ENCODE data around the gene BSPRY. TPM values are rescaled to one million over a fixed set of nuclear protein-coding genes. Genes with fewer than 3 reads are reported as not detected.

Gene BSPRY
- total RNA-seq, 4 donors from 2014 or later: 0.40 to 1.9 TPM; not detected in 2

- intact Hi-C loops (cut with DNase I; ENCODE audit: low total_unique reads): no loop called here
- no peak for DNase-seq
- no peak overlapping the region for H3K4me3 ChIP-seq
- H3K4me1 ChIP-seq: no peaks in the 10 kb centered on the region
- TF ChIP-seq POLR2A (IDR thresholded peaks at IDR 0.05): no peak
- TF ChIP-seq, protein P1, sequence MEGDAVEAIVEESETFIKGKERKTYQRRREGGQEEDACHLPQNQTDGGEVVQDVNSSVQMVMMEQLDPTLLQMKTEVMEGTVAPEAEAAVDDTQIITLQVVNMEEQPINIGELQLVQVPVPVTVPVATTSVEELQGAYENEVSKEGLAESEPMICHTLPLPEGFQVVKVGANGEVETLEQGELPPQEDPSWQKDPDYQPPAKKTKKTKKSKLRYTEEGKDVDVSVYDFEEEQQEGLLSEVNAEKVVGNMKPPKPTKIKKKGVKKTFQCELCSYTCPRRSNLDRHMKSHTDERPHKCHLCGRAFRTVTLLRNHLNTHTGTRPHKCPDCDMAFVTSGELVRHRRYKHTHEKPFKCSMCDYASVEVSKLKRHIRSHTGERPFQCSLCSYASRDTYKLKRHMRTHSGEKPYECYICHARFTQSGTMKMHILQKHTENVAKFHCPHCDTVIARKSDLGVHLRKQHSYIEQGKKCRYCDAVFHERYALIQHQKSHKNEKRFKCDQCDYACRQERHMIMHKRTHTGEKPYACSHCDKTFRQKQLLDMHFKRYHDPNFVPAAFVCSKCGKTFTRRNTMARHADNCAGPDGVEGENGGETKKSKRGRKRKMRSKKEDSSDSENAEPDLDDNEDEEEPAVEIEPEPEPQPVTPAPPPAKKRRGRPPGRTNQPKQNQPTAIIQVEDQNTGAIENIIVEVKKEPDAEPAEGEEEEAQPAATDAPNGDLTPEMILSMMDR (IDR thresholded peaks at IDR 0.05): no peak
- no peaks in the 10 kb centered on the region for H3K9me3 ChIP-seq
- no peaks in the 10 kb centered on the region for H3K36me3 ChIP-seq
- no peak overlapping the region for H3K27ac ChIP-seq
- H3K27me3 ChIP-seq: no peaks in the 10 kb centered on the region
These were observed 41.9 kb upstream of the BSPRY start for GRCh38 chr9:113307396-113307975.

DNA sequence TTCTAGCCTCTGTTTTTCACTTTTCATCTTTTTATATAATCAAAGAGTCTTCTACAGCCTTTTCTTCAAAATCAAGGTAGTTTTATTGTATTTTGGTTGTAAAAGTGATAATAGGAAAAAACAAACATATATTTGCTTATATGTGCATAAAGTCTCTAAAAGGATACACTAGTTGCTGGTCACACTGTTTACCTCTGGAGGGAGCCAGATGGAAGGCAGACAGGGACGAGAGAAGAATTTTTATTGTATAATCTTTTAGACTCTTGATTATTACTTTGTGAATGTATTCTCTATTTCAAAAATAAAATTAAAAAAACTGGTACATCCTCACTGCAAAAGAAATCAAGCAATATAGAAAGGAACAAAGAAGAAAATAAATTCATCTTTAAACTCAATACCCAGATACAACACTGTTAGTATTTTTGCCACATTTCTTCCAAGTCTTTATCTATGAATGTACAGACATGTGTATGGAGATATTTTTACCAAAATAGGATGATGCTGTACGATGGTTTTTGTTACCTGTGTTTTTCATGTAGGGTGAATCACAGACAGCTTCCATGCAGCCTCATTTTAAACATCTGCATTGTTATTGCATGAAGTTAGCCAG is 40.0 kb upstream of the BSPRY start:
- intact Hi-C loops (cut with DNase I; ENCODE audit: low total_unique reads): no loop called here
- TF ChIP-seq, protein P1 (IDR thresholded peaks at IDR 0.05): peak in 3 of 4 experiments; percentile 24 to 37 (median 25)
- no peak for TF ChIP-seq POLR2A (IDR thresholded peaks at IDR 0.05)
- H3K4me3 ChIP-seq: no peak overlapping the region
- no peak overlapping the region for H3K27ac ChIP-seq
- H3K36me3 ChIP-seq: no peaks in the 10 kb centered on the region
- H3K4me1 ChIP-seq: no peaks in the 10 kb centered on the region
- H3K27me3 ChIP-seq: no peaks in the 10 kb centered on the region
- no peak for DNase-seq
- no peaks in the 10 kb centered on the region for H3K9me3 ChIP-seq

GRCh38 chr9:113310538-113310937 is 38.8 kb upstream of the BSPRY start:
- Histone ChIP-seq H3K9me3 (no peaks in the 10 kb centered on the region), H3K27me3 (no peaks in the 10 kb centered on the region), H3K36me3 (no peaks in the 10 kb centered on the region), H3K4me3 (no peak overlapping the region), H3K4me1 (no peaks in the 10 kb centered on the region), H3K27ac (no peak overlapping the region)
- TF ChIP-seq POLR2A (IDR thresholded peaks at IDR 0.05): no peak
- TF ChIP-seq, protein P1 (IDR thresholded peaks at IDR 0.05): no peak
- intact Hi-C loops (cut with DNase I; ENCODE audit: low total_unique reads): no loop called here
- no peak for DNase-seq

DNA sequence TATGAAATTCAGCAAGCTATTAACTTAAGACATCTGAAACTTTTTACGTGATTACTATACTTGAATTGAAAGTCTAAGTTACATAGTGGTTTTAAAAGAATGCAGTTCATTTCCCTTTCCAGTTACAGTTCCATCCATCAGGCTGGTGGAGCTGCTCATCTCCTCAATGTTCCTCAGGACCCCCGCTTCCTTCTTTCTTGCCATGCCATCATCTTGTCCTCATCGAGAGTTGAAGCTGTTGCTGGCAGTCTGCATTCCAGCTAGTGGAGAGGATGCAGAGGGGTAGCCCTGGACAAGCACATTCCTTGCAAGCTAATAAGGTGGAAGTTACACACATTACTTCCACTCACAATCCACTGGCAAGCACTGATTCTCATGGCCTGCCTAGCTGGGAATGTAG is 37.4 kb upstream of the BSPRY start:
- H3K4me1 ChIP-seq: no peaks in the 10 kb centered on the region
- H3K9me3 ChIP-seq: no peaks in the 10 kb centered on the region
- H3K36me3 ChIP-seq: no peaks in the 10 kb centered on the region
- DNase-seq: no peak
- intact Hi-C loops (cut with DNase I; ENCODE audit: low total_unique reads): no loop called here
- no peaks in the 10 kb centered on the region for H3K27me3 ChIP-seq
- H3K27ac ChIP-seq: no peak overlapping the region
- TF ChIP-seq POLR2A (IDR thresholded peaks at IDR 0.05): no peak
- TF ChIP-seq, protein P1 (IDR thresholded peaks at IDR 0.05): no peak
- no peak overlapping the region for H3K4me3 ChIP-seq

DNA sequence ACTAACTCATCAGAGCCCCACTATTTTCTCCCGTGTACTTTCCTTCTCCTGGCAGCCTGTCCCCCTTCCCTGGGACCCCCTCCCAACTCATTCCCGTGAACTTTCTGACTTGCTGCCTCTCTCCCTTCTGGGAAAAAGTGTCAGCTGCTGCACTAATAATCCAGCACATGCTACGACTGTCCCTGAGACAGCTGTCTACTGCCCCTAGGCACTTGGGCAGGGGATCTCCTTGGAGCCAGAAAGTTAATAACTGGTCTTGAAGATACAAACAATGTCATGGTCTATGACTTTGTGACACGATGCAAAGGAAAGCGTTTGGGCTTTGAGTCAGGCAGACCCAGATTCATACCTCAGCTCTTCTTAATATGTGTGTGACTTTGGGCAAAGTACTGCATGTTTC is 36.1 kb upstream of the BSPRY start:
- Histone ChIP-seq H3K27ac (no peak overlapping the region), H3K4me3 (no peak overlapping the region), H3K27me3 (no peaks in the 10 kb centered on the region), H3K4me1 (no peaks in the 10 kb centered on the region), H3K36me3 (no peaks in the 10 kb centered on the region), H3K9me3 (no peaks in the 10 kb centered on the region)
- TF ChIP-seq, protein P1 (IDR thresholded peaks at IDR 0.05): no peak
- TF ChIP-seq POLR2A (IDR thresholded peaks at IDR 0.05): no peak
- intact Hi-C loops (cut with DNase I; ENCODE audit: low total_unique reads): no loop called here
- no peak for DNase-seq

All from uterus (tissue), 4 donors.